ENCODE data around the gene GRXCR2.
"Not testable (repeated sequence)": the region's sequence is repeated elsewhere in the genome, so short reads cannot be mapped to it uniquely, and the experiment has no call there.

The GRXCR2 gene

GRCh38 chr5:145887976-145888574, 15.3 kb upstream of the GRXCR2 start:
- Histone ChIP-seq H3K9me3 (ENCODE audit: insufficient read depth, low read length) (peaks cover 10% of the 10 kb centered on the region), H3K4me3 (ENCODE audit: insufficient read length, low read depth) (no peak overlapping the region), H3K27me3 (ENCODE audit: insufficient read depth, insufficient read length) (no peaks in the 10 kb centered on the region), H3K4me1 (ENCODE audit: insufficient read depth, insufficient read length) (no peaks in the 10 kb centered on the region), H3K9ac (ENCODE audit: insufficient read length, low read depth) (no peak overlapping the region), H3K36me3 (ENCODE audit: insufficient read depth, insufficient read length, low read length) (no peaks in the 10 kb centered on the region)
- no peak for TF ChIP-seq SUZ12 (IDR thresholded peaks at IDR 0.05; ENCODE audit: extremely low read depth, insufficient read depth, insufficient read length)
- TF ChIP-seq ZNF274 (IDR thresholded peaks at IDR 0.05; ENCODE audit: low read depth, low read length): no peak
- TF ChIP-seq YY1 (IDR thresholded peaks at IDR 0.05; ENCODE audit: insufficient read depth, insufficient read length): no peak
- DNase-seq (ENCODE audit: low read depth, low spot score): peak; percentile 13

GRCh38 chr5:145887217-145887616, 14.4 kb upstream of the GRXCR2 start:
- no peaks in the 10 kb centered on the region for H3K27me3 ChIP-seq (ENCODE audit: insufficient read depth, insufficient read length)
- H3K36me3 ChIP-seq (ENCODE audit: insufficient read depth, insufficient read length, low read length): no peaks in the 10 kb centered on the region
- H3K9me3 ChIP-seq (ENCODE audit: insufficient read depth, low read length): peaks cover 10% of the 10 kb centered on the region
- no peak for TF ChIP-seq YY1 (IDR thresholded peaks at IDR 0.05; ENCODE audit: insufficient read depth, insufficient read length)
- H3K4me3 ChIP-seq (ENCODE audit: insufficient read length, low read depth): no peak overlapping the region
- no peak overlapping the region for H3K9ac ChIP-seq (ENCODE audit: insufficient read length, low read depth)
- DNase-seq (ENCODE audit: low read depth, low spot score): no peak
- no peaks in the 10 kb centered on the region for H3K4me1 ChIP-seq (ENCODE audit: insufficient read depth, insufficient read length)

GRCh38 chr5:145874765-145875164, 2.0 kb upstream of the GRXCR2 start:
- no peak for DNase-seq (ENCODE audit: low read depth, low spot score)
- Histone ChIP-seq H3K9me3 (ENCODE audit: insufficient read depth, low read length) (no peaks in the 10 kb centered on the region), H3K4me1 (ENCODE audit: insufficient read depth, insufficient read length) (no peaks in the 10 kb centered on the region), H3K4me3 (ENCODE audit: insufficient read length, low read depth) (no peak overlapping the region), H3K36me3 (ENCODE audit: insufficient read depth, insufficient read length, low read length) (no peaks in the 10 kb centered on the region), H3K27me3 (ENCODE audit: insufficient read depth, insufficient read length) (no peaks in the 10 kb centered on the region), H3K9ac (ENCODE audit: insufficient read length, low read depth) (no peak overlapping the region)
- no peak for TF ChIP-seq ZNF274 (IDR thresholded peaks at IDR 0.05; ENCODE audit: low read depth, low read length)
- TF ChIP-seq YY1 (IDR thresholded peaks at IDR 0.05; ENCODE audit: insufficient read depth, insufficient read length): no peak
- no peak for TF ChIP-seq SUZ12 (IDR thresholded peaks at IDR 0.05; ENCODE audit: extremely low read depth, insufficient read depth, insufficient read length)

- Histone ChIP-seq H3K9ac (ENCODE audit: insufficient read length, low read depth) (no peak overlapping the region), H3K9me3 (ENCODE audit: insufficient read depth, low read length) (no peaks in the 10 kb centered on the region), H3K4me1 (ENCODE audit: insufficient read depth, insufficient read length) (no peaks in the 10 kb centered on the region), H3K27me3 (ENCODE audit: insufficient read depth, insufficient read length) (no peaks in the 10 kb centered on the region), H3K36me3 (ENCODE audit: insufficient read depth, insufficient read length, low read length) (no peaks in the 10 kb centered on the region), H3K4me3 (ENCODE audit: insufficient read length, low read depth) (no peak overlapping the region)
- DNase-seq (ENCODE audit: low read depth, low spot score): no peak
- TF ChIP-seq ZNF274 (IDR thresholded peaks at IDR 0.05; ENCODE audit: low read depth, low read length): no peak
- TF ChIP-seq YY1 (IDR thresholded peaks at IDR 0.05; ENCODE audit: insufficient read depth, insufficient read length): no peak
- no peak for TF ChIP-seq SUZ12 (IDR thresholded peaks at IDR 0.05; ENCODE audit: extremely low read depth, insufficient read depth, insufficient read length)
Observed at GRCh38 chr5:145872486-145872885, 328 bp downstream of the GRXCR2 start.

- Histone ChIP-seq H3K9ac (ENCODE audit: insufficient read length, low read depth) (no peak overlapping the region), H3K4me3 (ENCODE audit: insufficient read length, low read depth) (no peak overlapping the region), H3K4me1 (ENCODE audit: insufficient read depth, insufficient read length) (no peaks in the 10 kb centered on the region), H3K36me3 (ENCODE audit: insufficient read depth, insufficient read length, low read length) (no peaks in the 10 kb centered on the region), H3K27me3 (ENCODE audit: insufficient read depth, insufficient read length) (no peaks in the 10 kb centered on the region), H3K9me3 (ENCODE audit: insufficient read depth, low read length) (no peaks in the 10 kb centered on the region)
- no peak for DNase-seq (ENCODE audit: low read depth, low spot score)
- no peak for TF ChIP-seq YY1 (IDR thresholded peaks at IDR 0.05; ENCODE audit: insufficient read depth, insufficient read length)
- no peak for TF ChIP-seq ZNF274 (IDR thresholded peaks at IDR 0.05; ENCODE audit: low read depth, low read length)
- TF ChIP-seq SUZ12 (IDR thresholded peaks at IDR 0.05; ENCODE audit: extremely low read depth, insufficient read depth, insufficient read length): no peak
Observed at GRCh38 chr5:145869753-145870152, 3.1 kb downstream of the GRXCR2 start.

- H3K36me3 ChIP-seq (ENCODE audit: insufficient read depth, insufficient read length, low read length): no peaks in the 10 kb centered on the region
- DNase-seq (ENCODE audit: low read depth, low spot score): no peak
- no peaks in the 10 kb centered on the region for H3K9me3 ChIP-seq (ENCODE audit: insufficient read depth, low read length)
- TF ChIP-seq ZNF274 (IDR thresholded peaks at IDR 0.05; ENCODE audit: low read depth, low read length) (no peak), SUZ12 (IDR thresholded peaks at IDR 0.05; ENCODE audit: extremely low read depth, insufficient read depth, insufficient read length) (no peak), YY1 (IDR thresholded peaks at IDR 0.05; ENCODE audit: insufficient read depth, insufficient read length) (no peak)
- no peaks in the 10 kb centered on the region for H3K27me3 ChIP-seq (ENCODE audit: insufficient read depth, insufficient read length)
- H3K4me1 ChIP-seq (ENCODE audit: insufficient read depth, insufficient read length): no peaks in the 10 kb centered on the region
- no peak overlapping the region for H3K4me3 ChIP-seq (ENCODE audit: insufficient read length, low read depth)
- no peak overlapping the region for H3K9ac ChIP-seq (ENCODE audit: insufficient read length, low read depth)
Observed at GRCh38 chr5:145867806-145868205, 5.0 kb downstream of the GRXCR2 start.

GRCh38 chr5:145864432-145864831, 8.4 kb downstream of the GRXCR2 start:
- not testable (repeated sequence) for H3K4me1 ChIP-seq (ENCODE audit: insufficient read depth, insufficient read length); H3K9me3 ChIP-seq (ENCODE audit: insufficient read depth, low read length); H3K36me3 ChIP-seq (ENCODE audit: insufficient read depth, insufficient read length, low read length); DNase-seq (ENCODE audit: low read depth, low spot score); H3K27me3 ChIP-seq (ENCODE audit: insufficient read depth, insufficient read length); H3K9ac ChIP-seq (ENCODE audit: insufficient read length, low read depth); H3K4me3 ChIP-seq (ENCODE audit: insufficient read length, low read depth)

- no peak overlapping the region for H3K9ac ChIP-seq (ENCODE audit: insufficient read length, low read depth)
- H3K27me3 ChIP-seq (ENCODE audit: insufficient read depth, insufficient read length): no peaks in the 10 kb centered on the region
- no peak overlapping the region for H3K4me3 ChIP-seq (ENCODE audit: insufficient read length, low read depth)
- no peaks in the 10 kb centered on the region for H3K36me3 ChIP-seq (ENCODE audit: insufficient read depth, insufficient read length, low read length)
- no peaks in the 10 kb centered on the region for H3K4me1 ChIP-seq (ENCODE audit: insufficient read depth, insufficient read length)
- TF ChIP-seq ZNF274 (IDR thresholded peaks at IDR 0.05; ENCODE audit: low read depth, low read length): no peak
- no peak for TF ChIP-seq YY1 (IDR thresholded peaks at IDR 0.05; ENCODE audit: insufficient read depth, insufficient read length)
- TF ChIP-seq SUZ12 (IDR thresholded peaks at IDR 0.05; ENCODE audit: extremely low read depth, insufficient read depth, insufficient read length): no peak
- no peaks in the 10 kb centered on the region for H3K9me3 ChIP-seq (ENCODE audit: insufficient read depth, low read length)
- no peak for DNase-seq (ENCODE audit: low read depth, low spot score)
Observed at GRCh38 chr5:145863003-145863402, 9.8 kb downstream of the GRXCR2 start.

All from NT2/D1 (cell line).